HG03039 (cell line): ENCODE measurements around the gene CTU2.

ENCODE experiments used
- ATAC-seq: cut with Tn5 transposase; IDR thresholded peaks from one replicate; pipeline ENCODE4 v1.9.1; 2021; ENCODE audit warnings: mild to moderate bottlenecking, moderate library complexity; ENCODE audit not compliant: unreplicated experiment

The CTU2 gene

DNA sequence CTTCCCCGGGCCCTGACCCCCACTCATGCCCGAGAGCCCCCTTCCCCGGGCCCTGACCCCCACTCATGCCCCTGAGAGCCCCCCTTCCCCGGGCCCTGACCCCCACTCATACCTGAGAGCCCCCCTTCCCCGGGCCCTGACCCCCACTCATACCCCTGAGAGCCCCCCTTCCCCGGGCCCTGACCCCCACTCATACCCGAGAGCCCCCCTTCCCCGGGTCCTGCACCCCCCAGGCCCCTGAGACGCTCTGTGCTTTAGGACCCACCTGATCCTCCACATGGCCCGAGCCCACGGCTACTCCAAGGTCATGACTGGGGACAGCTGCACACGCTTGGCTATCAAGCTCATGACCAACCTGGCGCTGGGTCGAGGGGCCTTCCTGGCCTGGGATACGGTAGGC is 6.8 kb downstream of the CTU2 start:
- ATAC-seq = no peak

DNA sequence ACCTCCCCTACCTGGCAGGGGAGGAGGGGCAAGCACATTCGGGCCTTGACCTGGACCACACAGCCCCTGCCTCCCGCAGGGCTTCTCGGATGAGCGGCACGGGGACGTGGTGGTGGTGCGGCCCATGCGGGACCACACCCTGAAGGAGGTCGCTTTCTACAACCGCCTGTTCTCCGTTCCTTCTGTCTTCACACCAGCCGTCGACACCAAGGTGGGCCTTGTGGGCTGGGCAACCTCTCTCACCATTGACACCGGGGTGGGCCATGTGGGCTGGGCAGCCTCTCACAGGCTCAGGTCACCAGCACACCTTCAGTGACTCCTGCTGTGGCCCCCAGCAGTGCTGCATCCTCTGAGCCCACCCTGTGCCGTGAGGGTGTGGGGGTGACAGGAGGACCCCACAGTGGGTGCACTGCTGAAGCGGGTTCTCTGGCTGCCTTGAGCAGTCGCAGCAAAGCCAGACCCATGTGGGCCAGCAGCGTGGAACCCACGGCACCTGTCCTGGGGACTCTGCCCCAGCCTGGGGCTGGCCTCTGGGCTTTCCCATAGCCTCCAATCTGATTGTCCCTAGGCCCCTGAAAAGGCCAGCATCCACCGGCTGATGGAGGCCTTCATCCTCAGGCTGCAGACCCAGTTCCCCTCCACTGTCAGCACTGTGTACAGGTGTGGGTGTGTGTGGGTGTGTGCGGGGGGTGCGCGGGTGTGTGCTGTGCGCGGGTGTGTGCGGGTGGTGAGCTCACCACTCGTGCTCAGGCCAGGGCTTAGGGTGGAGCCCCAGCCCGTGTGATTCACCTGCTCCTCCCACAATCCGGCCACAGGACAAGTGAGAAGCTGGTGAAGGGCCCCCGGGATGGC is 7.5 kb downstream of the CTU2 start:
- ATAC-seq = no peak

DNA sequence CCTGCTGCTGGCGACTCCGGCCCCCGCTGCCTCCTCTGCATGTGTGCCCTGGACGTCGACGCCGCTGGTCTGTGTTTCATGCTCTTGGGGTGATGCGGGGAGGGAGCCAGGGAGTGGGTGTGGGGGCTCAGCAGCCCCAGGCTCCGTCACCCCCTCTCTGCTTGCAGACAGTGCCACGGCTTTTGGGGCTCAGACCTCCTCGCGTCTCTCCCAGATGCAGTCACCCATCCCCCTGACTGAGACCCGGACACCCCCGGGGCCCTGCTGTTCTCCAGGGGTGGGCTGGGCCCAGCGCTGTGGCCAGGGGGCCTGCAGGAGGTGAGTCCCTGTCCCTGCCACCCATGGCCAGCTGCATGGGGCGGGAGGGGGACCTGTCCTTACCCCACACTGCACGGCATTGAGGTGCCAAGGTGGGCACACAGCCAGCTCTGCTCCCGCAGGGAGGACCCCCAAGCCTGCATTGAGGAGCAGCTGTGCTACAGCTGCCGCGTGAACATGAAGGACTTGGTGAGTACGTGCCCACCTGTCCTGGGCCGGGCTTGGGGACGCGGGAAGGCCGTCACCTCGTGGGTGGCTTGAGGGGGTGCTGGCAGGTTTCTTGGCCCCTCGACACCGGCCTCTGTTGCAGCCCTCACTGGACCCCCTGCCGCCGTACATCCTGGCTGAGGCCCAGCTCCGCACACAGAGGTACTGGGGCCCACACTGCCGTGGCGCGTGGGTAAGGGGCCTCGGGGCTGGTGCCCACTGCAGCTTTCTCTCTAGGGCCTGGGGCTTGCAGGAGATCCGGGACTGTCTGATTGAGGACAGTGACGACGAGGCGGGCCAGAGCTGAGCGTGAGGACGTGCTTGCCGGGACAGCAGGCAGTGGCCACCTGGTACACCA is 8.4 kb downstream of the CTU2 start:
- ATAC-seq = no peak

DNA sequence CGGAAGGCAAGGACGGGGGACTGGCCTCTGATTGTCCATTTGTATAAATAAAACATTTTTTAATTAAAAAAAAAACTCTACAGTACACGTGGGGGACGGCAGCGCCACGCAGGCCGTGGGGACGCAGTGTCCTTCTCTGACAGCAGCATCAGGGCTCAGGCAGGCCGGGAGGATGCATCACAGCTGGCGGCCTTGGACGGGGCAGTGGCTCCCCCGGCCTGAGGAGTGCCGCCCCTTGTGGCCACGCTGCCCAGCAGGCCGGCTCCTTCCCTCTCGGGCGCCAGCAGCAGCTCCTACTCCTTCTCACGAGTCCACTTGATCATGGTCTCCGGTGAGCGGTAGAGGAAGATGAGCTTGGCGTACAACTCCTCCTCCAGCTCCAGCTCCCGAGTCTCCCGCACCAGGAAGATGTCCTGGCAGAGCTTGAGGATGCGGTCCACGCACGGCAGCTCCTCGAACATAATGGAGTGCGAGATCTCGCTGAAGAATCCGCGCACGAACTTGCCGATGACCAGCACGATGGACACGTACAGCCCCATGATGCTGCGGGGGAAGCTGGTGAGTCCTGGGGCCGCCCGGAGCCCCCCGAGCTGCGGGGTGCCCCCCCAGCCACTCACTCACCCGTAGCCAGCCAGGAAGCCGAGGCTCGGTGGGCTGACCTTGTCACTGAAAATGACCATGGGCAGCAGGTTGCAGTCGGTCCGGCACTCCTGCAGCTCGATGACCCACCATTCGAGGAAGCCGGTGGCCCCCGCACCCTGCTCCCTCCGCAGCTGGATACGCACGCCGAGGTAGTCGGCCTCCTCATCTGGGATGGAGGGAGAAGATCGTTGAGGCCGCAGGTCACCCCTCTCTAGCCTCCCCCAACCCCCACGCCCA is 9.2 kb downstream of the CTU2 start:
- no peak for ATAC-seq

DNA sequence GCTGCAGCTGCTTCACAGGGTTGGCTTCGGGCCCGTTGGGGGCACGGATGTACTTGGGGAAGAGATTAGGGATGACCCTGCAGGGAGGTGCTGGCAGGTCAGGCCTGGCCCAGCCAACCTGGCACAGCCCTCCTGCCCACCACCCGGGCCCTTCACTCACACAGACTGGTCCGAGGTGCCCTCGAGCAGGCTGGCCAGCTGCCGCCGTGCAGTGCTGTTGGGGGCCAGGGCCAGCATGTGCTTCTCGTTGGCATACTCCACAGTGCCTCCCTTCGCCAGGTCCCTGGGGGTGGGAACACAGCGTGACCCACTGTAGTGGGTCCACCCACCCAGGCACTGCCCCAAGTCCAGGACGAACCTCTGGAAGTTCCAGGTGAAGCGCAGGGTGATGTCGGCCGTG is 9.9 kb downstream of the CTU2 start:
- ATAC-seq = no peak

DNA sequence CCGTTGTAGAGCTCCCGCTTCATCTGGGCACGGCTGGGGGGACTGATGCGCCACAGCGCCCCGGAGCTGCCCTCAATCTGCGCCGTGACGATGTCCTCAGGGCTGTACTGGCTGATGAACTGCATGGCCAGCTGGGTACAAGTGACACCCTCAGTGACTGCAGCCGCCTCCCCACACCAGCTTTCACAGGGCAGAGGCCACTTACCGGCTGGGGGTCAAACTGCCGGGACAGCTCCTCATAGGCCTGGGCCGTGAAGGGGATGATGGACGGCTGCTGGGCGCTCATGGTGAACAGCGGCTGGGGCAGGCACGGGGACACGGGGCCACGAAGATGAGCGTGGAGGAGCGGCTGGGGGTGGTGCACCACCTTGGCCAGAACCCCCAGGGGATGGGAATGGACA is 10.3 kb downstream of the CTU2 start:
- no peak for ATAC-seq

DNA sequence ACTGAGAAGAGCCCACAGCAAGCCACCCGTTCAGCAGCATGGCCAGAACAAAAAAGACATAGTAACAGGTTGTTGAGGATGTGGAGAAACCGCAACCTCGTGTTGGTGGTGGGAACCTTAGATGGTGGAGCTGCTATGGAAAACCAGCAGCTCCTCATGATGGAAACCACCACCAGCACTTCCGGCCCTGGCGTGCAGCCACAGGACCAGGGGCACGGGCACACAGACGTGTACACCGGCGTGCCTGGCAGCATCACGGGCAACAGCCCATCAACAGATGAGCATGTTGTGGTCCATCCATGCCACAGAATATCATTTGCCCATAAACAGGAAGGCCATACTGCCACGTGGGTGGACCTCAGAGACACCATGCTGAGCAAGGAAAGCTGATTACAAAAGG is 11.9 kb downstream of the CTU2 start:
- ATAC-seq = no peak

DNA sequence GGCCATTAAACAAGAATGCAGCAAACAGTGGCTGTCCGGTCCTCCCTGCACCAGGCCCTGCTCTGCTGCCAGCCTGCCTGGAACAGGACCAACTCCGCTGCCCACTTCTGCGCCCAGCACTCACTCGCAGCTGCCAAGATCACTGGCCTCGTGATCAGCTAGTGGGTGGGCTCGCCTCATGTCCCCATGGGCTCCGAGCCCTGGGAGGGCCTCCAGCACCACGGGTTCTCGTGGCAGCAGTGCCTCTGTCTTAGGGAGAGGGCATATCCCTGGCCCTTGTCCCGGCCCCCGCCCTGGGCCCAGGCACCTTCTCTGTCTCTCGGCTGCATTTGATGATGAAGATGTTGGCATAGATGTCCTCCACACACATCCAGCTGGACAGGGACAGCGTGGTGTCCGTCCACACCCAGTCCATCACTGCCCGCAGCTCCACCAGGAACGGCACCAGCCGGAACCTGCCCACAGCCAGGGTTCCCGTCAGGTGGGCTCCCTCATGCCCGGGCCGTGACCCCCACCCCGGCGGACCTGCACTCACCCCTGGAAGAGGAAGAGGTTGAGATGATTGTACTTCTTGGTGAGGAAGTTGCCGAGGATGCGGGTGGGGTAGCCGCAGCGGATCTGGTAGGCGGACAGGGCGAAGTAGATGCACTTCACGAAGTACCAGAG is 13.1 kb downstream of the CTU2 start:
- ATAC-seq = no peak

DNA sequence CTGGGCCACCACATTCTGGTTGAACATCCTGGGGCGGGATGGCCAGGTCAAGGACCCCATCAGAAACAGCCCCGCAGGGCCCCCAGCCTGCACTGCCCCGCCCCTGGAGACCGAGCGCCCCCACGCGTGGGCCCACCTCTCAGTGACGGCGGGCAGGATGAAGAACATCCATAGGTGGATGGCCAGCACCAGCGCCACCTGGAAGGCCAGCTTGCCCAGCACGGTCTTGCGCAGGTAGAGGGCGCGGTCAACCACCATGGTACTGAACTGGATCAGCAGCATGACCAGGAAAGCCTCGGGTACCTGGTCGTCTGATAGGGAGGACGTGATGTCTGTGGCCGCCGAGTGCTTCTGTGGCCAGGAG is 13.6 kb downstream of the CTU2 start:
- ATAC-seq = no peak

DNA sequence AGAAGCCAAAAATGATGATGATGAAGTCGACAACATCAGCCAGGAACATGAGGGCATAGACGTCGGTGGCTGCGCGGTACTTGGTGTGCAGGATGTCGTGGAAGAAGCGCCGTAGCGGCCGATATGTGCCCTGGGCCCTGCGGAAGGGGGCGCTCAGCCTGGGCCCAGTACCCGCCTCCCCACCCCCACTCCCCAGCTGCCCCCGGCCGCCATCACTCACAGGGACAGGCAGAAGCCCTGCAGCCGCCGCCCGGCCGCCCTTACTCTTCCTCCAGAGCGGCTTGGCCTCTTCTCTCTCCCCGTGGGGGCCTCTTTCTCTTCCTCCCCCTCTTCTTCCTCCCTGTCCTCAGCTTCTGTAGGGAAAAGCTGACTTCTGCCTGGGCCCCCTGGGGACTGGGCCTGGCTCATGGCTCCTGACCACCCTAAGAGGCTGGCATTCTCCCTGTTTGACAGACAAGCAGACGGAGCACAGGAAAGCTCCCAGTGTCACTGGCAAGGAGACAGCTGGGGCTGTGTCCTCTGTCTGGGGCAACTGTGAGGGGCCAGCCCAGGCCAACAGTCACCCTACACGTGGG is 14.2 kb downstream of the CTU2 start:
- no peak for ATAC-seq

DNA sequence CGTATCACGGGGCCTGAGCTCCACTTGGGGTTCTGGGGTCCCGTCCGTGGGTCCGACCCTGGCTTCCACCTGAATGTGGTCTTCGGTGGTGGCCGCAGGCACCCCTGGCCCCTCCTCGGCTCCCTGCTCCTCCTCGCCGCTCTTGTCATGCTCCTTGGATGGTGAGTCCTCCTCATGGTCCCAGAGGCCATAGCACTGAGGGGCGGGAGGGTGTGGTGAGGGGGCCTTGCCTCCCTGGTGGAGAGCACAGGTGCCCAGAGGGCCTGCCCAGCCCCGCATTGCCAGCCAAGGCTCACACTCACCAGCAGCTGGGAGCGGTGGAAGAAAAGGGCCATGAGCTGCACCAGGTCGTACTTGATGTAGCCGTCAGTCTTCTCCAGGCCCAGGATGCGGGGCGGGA is 14.9 kb downstream of the CTU2 start:
- no peak for ATAC-seq

DNA sequence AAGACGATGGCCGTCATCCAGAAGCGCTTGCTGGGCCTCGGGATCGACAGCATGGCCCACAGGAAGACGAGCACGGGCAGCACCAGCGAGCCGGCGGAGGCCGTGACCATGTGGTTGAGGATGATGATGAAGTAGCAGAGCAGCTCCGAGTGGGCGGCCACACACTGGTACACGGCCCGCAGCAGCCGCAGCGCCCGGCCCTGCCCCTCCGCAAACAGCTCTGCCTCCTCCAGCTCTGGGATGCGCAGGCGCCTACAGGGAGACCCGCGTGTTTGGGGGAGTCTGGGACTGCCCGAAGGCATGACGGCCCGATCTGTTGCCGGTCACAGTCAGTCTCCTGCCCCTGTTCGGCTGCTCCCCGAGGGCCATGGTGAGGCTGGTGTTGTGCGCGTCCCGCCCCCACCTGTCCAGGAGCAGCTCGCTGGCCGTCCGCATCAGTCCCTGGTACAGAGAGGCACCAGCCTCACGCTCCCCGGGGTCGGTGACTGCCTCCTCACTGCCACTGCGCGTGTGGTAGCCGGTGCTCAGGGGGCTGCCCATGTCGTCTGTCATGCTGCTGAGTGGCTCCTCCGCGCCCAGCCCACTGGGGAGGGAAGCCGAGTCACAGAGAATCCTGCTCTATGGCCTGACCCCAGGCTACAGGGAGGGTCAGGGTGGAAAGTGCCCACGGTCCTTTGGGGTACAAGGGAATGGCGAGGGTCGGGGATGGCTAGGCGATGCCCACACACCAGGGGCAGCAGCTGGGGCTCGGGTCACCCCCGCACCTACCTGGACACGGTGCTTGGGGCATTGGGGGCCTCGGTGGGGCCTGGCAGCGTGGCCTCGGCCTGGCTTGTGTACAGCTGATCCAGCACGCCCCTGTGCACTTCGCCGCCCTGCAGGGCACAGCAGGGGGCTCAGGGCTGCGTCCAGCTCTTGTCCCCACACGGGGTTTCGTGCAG is 15.8 kb downstream of the CTU2 start:
- ATAC-seq = no peak

DNA sequence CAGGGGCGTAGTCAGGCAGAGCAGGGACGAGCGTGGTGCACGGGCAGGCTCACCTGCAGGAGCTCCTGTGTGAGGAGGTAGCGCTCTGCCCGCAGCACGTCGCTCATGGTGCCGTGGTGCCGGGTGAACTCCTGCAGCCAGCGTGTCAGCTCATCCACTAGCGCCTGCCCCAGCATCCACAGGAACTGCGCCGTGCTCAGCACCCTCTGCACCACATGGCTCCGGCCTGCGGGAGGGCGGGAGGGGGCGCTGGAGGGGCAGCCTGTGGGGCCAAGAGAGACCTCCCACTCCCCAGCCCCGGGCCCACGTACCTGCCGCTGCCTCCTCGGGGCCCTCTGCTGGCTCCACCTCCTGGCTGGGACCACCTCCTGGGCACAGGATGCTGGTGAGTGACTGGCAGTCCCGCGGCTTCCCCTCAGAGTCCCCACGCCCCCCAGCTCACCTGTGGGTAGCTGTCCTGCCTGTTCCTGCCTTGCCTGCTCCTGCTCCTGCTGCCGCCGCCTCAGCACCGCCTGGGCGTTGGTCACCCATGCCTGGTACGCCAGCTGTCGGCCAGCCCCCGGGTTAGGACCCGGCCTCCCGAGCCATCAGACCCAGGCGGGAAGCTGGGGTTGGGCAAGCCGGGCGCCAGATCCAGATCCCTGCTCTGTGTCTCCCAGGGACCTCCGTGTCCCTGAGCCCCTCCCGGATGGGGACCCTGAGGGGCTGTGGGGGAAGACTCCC is 16.6 kb downstream of the CTU2 start:
- no peak for ATAC-seq

DNA sequence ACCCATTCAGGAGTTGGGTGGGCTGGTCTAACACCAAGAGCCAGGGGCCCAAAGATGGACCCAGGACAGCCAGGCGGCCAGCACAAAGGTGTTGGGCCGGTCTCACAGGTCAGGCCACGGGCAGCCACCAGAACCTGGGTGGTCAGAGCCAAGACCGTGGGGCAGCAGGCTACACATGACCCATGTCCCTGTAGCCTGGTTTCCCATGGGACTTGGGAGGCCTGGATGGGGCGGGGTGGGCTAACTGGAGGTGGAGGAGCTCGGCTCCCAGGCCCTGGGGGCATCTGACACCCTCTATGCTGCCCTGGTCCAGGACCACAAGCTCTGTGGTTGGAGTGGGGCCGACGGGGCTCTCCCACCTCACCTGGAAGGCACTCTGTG is 17.2 kb downstream of the CTU2 start:
- ATAC-seq = no peak

DNA sequence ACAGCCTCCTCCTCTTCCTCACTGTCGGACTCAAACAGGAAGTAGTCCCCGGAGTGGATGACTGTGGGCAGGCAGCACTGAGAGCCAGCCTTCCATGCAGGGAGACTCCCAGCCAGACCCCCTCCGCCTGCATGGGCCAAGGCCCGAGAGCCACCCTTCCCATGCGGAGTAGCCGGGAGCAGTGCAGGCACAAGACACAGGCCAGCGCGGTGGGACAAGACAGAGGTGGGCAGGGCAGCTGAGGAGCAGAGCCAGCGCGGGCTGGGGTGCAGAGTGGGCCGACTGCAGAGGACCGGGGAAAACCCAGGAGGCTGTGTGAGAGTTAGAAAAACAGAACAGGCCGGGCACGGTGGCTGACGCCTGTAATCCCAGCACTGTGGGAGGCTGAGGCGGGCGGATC is 17.6 kb downstream of the CTU2 start:
- ATAC-seq = no peak

DNA sequence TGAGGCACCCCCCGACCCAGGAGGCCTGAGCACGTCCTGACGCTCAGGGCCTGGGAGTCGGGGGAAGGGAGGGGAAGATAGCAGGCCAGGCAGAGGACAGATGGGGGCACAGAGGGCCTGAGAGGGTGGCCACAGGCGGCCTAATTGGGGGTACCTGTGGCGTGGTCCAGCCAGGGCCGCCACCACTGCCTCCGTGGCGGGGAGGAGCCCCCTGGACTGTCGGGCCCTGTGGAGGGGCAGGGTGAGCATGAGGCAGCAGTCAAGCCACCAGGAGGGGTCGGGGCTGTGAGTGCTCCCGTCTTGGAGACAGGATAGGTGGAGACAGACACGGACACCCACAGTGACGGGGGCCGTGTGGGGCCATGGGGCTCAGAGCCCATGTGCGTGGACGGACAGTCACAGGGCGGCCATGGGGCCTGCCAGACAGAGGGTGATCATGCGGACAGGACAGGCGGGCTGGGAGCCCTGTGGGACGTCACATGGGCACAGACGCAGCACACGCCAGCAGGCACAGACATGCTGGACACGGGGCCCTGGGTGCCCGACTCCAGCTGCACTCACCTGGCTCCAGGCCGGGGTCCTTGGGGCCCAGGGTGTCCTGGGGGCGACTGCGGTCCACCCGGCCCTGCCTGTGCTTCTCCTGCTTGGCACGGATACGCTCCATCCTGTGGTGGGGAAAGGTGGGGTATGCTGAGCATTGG is 18.7 kb downstream of the CTU2 start:
- ATAC-seq = no peak

DNA sequence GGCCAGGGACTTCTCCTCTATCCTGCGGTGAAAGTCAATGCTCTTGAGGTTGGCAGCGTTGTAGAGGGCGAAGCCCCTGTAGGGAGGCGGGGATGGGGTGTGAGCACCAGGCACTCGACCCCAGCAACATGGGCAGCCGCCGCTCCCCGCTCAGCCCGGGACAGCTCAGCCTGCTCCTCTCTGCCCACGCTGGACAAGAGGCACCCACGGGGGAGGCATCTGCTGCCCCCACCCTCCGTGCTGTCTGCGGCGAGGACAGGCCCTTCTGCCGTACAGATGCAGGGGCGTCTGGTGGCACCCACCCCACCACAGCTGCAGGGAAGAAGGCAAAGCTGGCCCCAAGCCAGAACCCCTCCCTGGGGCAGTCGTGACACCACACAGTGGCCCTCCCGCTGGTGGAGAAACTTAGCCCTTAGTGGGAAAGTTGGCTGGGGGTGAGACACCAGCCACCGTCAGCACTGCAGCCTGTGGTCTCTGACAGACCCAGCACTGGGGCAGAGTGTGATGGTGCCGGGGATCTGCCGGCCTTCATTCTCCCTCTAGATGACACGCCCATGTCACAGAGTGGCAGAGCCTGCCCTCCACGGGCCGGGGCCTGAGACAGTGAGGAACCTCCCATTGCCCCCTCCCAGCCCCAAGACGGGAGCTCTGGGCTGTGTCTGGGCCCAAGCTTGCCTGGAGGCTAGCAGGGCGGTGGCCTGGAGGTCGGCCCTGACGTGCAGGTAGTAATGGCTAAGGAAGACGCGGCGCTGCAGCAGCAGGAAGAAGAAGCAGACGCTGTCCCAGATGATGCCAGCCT is 19.5 kb downstream of the CTU2 start:
- no peak for ATAC-seq
